Activated CD4-positive, alpha-beta memory T cell treated with anti-CD3 and anti-CD28 coated beads for 36 hours (primary cell): Measurements from ENCODE around the gene SURF1. TPM values are rescaled to one million over a fixed set of nuclear protein-coding genes. Genes with fewer than 3 reads are reported as not detected.
"Not testable (repeated sequence)": the region's sequence is repeated elsewhere in the genome, so short reads cannot be mapped to it uniquely, and the experiment has no call there.

ENCODE experiments used
- CTCF ChIA-PET: fragments of 350-600 bp; sonication (Branson Sonifier 250); formaldehyde crosslinking; loops from one replicate; lab custom pipeline; 2021; ENCODE audit warnings: antibody characterized with exemption, inconsistent platforms; lab: Charles Lee
- POLR2A ChIA-PET: fragments of 350-600 bp; sonication (Branson Sonifier 250); formaldehyde crosslinking; loops from one replicate; lab custom pipeline; 2021; ENCODE audit warnings: antibody characterized with exemption; lab: Charles Lee
- DNase-seq: peaks from one replicate; pipeline ENCODE4 v3.0.0-alpha.2; 2020
- H3K27ac Mint-ChIP-seq: one replicate; pipeline ENCODE4 v1.8.0; 2021; ENCODE audit warnings: mixed read lengths
- H3K27me3 Mint-ChIP-seq: one replicate; pipeline ENCODE4 v1.8.0; 2021; ENCODE audit warnings: mixed read lengths
- H3K36me3 Mint-ChIP-seq: one replicate; pipeline ENCODE4 v1.8.0; 2021; ENCODE audit warnings: mixed read lengths
- H3K4me1 Mint-ChIP-seq: one replicate; pipeline ENCODE4 v1.8.0; 2021; ENCODE audit warnings: low read depth, mixed read lengths
- H3K4me3 Mint-ChIP-seq: one replicate; pipeline ENCODE4 v1.8.0; 2021; ENCODE audit warnings: mild to moderate bottlenecking, mixed read lengths
- H3K9me3 Mint-ChIP-seq: one replicate; pipeline ENCODE4 v1.8.0; 2021; ENCODE audit warnings: mixed read lengths
- intact Hi-C: fragments of 100-400 bp; cut with micrococcal nuclease; formaldehyde crosslinking; loops from one replicate; pipeline ENCODE4 v1.15.1; 2023
- total RNA-seq, 2 experiments: library from RNA; stranded (reverse); gene quantifications; one replicate each; pipeline ENCODE4 v1.2.3, GENCODE V29; 2021

The SURF1 gene
- total RNA-seq, 2 experiments from 2014 or later: 24.7 to 26.0 TPM

GRCh38 chr9:133394687-133395271 is 38.5 kb upstream of the SURF1 start:
- CTCF ChIA-PET: interaction anchor here (0.5 kb wide), 1 partner anchor 52 kb away, joined by 3 read pairs; no protein-coding TSS in a partner anchor
- no peak for DNase-seq
- Mint-ChIP-seq H3K4me1 (no peaks in the 10 kb centered on the region), H3K27me3 (peaks cover 8% of the 10 kb centered on the region), H3K9me3 (no peaks in the 10 kb centered on the region), H3K4me3 (no peak overlapping the region), H3K27ac (no peak overlapping the region), H3K36me3 (no peaks in the 10 kb centered on the region)
- POLR2A ChIA-PET: no interaction called here
- intact Hi-C loops: no loop called here

GRCh38 chr9:133393399-133393798 is 37.1 kb upstream of the SURF1 start:
- no peak for DNase-seq
- Mint-ChIP-seq H3K27ac (no peak overlapping the region), H3K36me3 (no peaks in the 10 kb centered on the region), H3K4me1 (no peaks in the 10 kb centered on the region), H3K9me3 (no peaks in the 10 kb centered on the region), H3K4me3 (no peak overlapping the region), H3K27me3 (peaks cover 10% of the 10 kb centered on the region)
- ChIA-PET POLR2A (no interaction called here), CTCF (no interaction called here)
- intact Hi-C loops: no loop called here

- POLR2A ChIA-PET, H3K36me3 Mint-ChIP-seq, intact Hi-C loops, H3K4me3 Mint-ChIP-seq, CTCF ChIA-PET, H3K4me1 Mint-ChIP-seq, H3K27ac Mint-ChIP-seq, DNase-seq, H3K9me3 Mint-ChIP-seq: not testable (repeated sequence)
- H3K27me3 Mint-ChIP-seq: peaks cover 10% of the 10 kb centered on the region
These were observed 36.0 kb upstream of the SURF1 start for GRCh38 chr9:133392308-133392707.

- H3K4me3 Mint-ChIP-seq, intact Hi-C loops, H3K27ac Mint-ChIP-seq, H3K4me1 Mint-ChIP-seq, DNase-seq, H3K9me3 Mint-ChIP-seq, H3K36me3 Mint-ChIP-seq, POLR2A ChIA-PET, CTCF ChIA-PET: not testable (repeated sequence)
- peaks cover 10% of the 10 kb centered on the region for H3K27me3 Mint-ChIP-seq
These were observed 35.2 kb upstream of the SURF1 start for GRCh38 chr9:133391449-133391848.

- no peak for DNase-seq
- Mint-ChIP-seq H3K9me3 (no peaks in the 10 kb centered on the region), H3K27me3 (peaks cover 10% of the 10 kb centered on the region), H3K36me3 (no peaks in the 10 kb centered on the region), H3K27ac (no peak overlapping the region), H3K4me3 (no peak overlapping the region), H3K4me1 (no peaks in the 10 kb centered on the region)
- intact Hi-C loops: no loop called here
- CTCF ChIA-PET: no interaction called here
- POLR2A ChIA-PET: no interaction called here
These were observed 34.4 kb upstream of the SURF1 start for GRCh38 chr9:133390713-133391112.

- Mint-ChIP-seq H3K27ac (no peak overlapping the region), H3K36me3 (no peaks in the 10 kb centered on the region), H3K4me1 (no peaks in the 10 kb centered on the region), H3K27me3 (peaks cover 10% of the 10 kb centered on the region), H3K4me3 (no peak overlapping the region), H3K9me3 (no peaks in the 10 kb centered on the region)
- ChIA-PET POLR2A (interaction anchor here (0.6 kb wide), 1 partner anchor 427 kb away, joined by 3 read pairs; no protein-coding TSS in a partner anchor), CTCF (interaction anchor here (1.1 kb wide), 1 partner anchor 13 kb away, joined by 3 read pairs; the partner anchor contains the start of gene STKLD1)
- intact Hi-C loops: no loop called here
- DNase-seq: no peak
These were observed 33.3 kb upstream of the SURF1 start for GRCh38 chr9:133389562-133389961.

- H3K9me3 Mint-ChIP-seq: no peaks in the 10 kb centered on the region
- no peak overlapping the region for H3K27ac Mint-ChIP-seq
- no peak overlapping the region for H3K4me3 Mint-ChIP-seq
- H3K36me3 Mint-ChIP-seq: no peaks in the 10 kb centered on the region
- intact Hi-C loops: no loop called here
- POLR2A ChIA-PET: interaction anchor here (0.6 kb wide), 1 partner anchor 426 kb away, joined by 3 read pairs; no protein-coding TSS in a partner anchor
- no peaks in the 10 kb centered on the region for H3K4me1 Mint-ChIP-seq
- CTCF ChIA-PET: no interaction called here
- no peak for DNase-seq
- H3K27me3 Mint-ChIP-seq: peaks cover 10% of the 10 kb centered on the region
These were observed 32.8 kb upstream of the SURF1 start for GRCh38 chr9:133389025-133389557.

GRCh38 chr9:133387680-133388079 is 31.4 kb upstream of the SURF1 start:
- intact Hi-C loops: no loop called here
- Mint-ChIP-seq H3K9me3 (no peaks in the 10 kb centered on the region), H3K4me3 (no peak overlapping the region), H3K4me1 (no peaks in the 10 kb centered on the region), H3K27me3 (peaks cover 10% of the 10 kb centered on the region), H3K36me3 (no peaks in the 10 kb centered on the region), H3K27ac (no peak overlapping the region)
- CTCF ChIA-PET: no interaction called here
- no peak for DNase-seq
- POLR2A ChIA-PET: no interaction called here

GRCh38 chr9:133386338-133386737 is 30.1 kb upstream of the SURF1 start:
- ChIA-PET POLR2A (no interaction called here), CTCF (interaction anchor here (0.9 kb wide), 1 partner anchor 15 kb away, joined by 4 read pairs; no protein-coding TSS in a partner anchor)
- Mint-ChIP-seq H3K27me3 (peaks cover 8% of the 10 kb centered on the region), H3K4me1 (no peaks in the 10 kb centered on the region), H3K9me3 (no peaks in the 10 kb centered on the region), H3K36me3 (no peaks in the 10 kb centered on the region), H3K4me3 (no peak overlapping the region), H3K27ac (no peak overlapping the region)
- intact Hi-C loops: no loop called here
- no peak for DNase-seq

- peaks cover 6% of the 10 kb centered on the region for H3K27me3 Mint-ChIP-seq
- no peak overlapping the region for H3K27ac Mint-ChIP-seq
- H3K36me3 Mint-ChIP-seq: no peaks in the 10 kb centered on the region
- DNase-seq: no peak
- POLR2A ChIA-PET: no interaction called here
- intact Hi-C loops: no loop called here
- CTCF ChIA-PET: no interaction called here
- H3K4me3 Mint-ChIP-seq: no peak overlapping the region
- H3K4me1 Mint-ChIP-seq: no peaks in the 10 kb centered on the region
- H3K9me3 Mint-ChIP-seq: no peaks in the 10 kb centered on the region
These were observed 29.2 kb upstream of the SURF1 start for GRCh38 chr9:133385452-133385851.

GRCh38 chr9:133384736-133385321 is 28.5 kb upstream of the SURF1 start:
- intact Hi-C loops: no loop called here
- ChIA-PET POLR2A (no interaction called here), CTCF (interaction anchor here (0.8 kb wide), 1 partner anchor 11 kb away, joined by 3 read pairs; no protein-coding TSS in a partner anchor)

GRCh38 chr9:133383438-133383837 is 27.2 kb upstream of the SURF1 start:
- DNase-seq: no peak
- no peaks in the 10 kb centered on the region for H3K27me3 Mint-ChIP-seq
- no peak overlapping the region for H3K27ac Mint-ChIP-seq
- H3K9me3 Mint-ChIP-seq: no peaks in the 10 kb centered on the region
- POLR2A ChIA-PET: no interaction called here
- no peaks in the 10 kb centered on the region for H3K4me1 Mint-ChIP-seq
- no peaks in the 10 kb centered on the region for H3K36me3 Mint-ChIP-seq
- H3K4me3 Mint-ChIP-seq: no peak overlapping the region
- intact Hi-C loops: no loop called here
- CTCF ChIA-PET: no interaction called here

More at GRCh38 chr9:133384736-133385321, 28.5 kb upstream of the SURF1 start:
- Mint-ChIP-seq H3K4me3 (no peak overlapping the region), H3K27me3 (peaks cover 3% of the 10 kb centered on the region), H3K9me3 (no peaks in the 10 kb centered on the region), H3K4me1 (no peaks in the 10 kb centered on the region), H3K36me3 (no peaks in the 10 kb centered on the region), H3K27ac (no peak overlapping the region)
- DNase-seq: no peak
